Airway epithelial cell (primary cell): Measurements from ENCODE around the gene BIRC7. TPM values are rescaled to one million over a fixed set of nuclear protein-coding genes. Genes with fewer than 3 reads are reported as not detected.

Source experiments
- total RNA-seq: library from RNA; depleted of rRNA; stranded (reverse); fragments of >200 nt; gene quantifications from 2 replicates; pipeline ENCODE4 v1.2.3, GENCODE V29; 2015

Gene BIRC7
- not detected in 2 replicates for total RNA-seq

GRCh38 chr20:63235399-63235983, at the start of gene BIRC7:
Gene BIRC7, plus strand, starts transcription at chr20:63235905. Its CDS starts 192 bp downstream, at chr20:63236097.

GRCh38 chr20:63216041-63216848, 19.5 kb upstream of the BIRC7 start, which contains the start of gene YTHDF1:
Gene YTHDF1, minus strand, starts transcription at chr20:63216131. Its CDS starts 239 bp downstream, at chr20:63215892.

GRCh38 chr20:63254232-63254605, 18.5 kb downstream of the BIRC7 start, which contains the start of gene NKAIN4:
Gene NKAIN4, minus strand, starts transcription at chr20:63254463. Its CDS starts 13 bp downstream, at chr20:63254450.

GRCh38 chr20:63272105-63273058, 36.7 kb downstream of the BIRC7 start, which contains the start of gene ARFGAP1:
Gene ARFGAP1, plus strand, starts transcription at chr20:63272813. Its CDS starts 2,768 bp downstream, at chr20:63275581.

Other genes starting within 250 kb of the BIRC7 start
- gene BHLHE23, start 228.9 kb upstream of the BIRC7 start, total RNA-seq = not detected in 2 replicates
- gene YTHDF1, start 19.8 kb upstream of the BIRC7 start, total RNA-seq = 20.7 and 25.4 TPM in 2 replicates
- gene NKAIN4, start 18.6 kb downstream of the BIRC7 start, total RNA-seq = 0.46 TPM in 1 of 2 replicates, not detected in the other
- 44.6 and 46.3 TPM in 2 replicates for gene ARFGAP1, start 36.9 kb downstream of the BIRC7 start, total RNA-seq
- not detected in 2 replicates for gene COL20A1, start 57.3 kb downstream of the BIRC7 start, total RNA-seq
- not detected in 2 replicates for gene CHRNA4, start 125.4 kb downstream of the BIRC7 start, total RNA-seq
- not detected in 2 replicates for gene KCNQ2, start 236.8 kb downstream of the BIRC7 start, total RNA-seq